Vagina (tissue), 2 donors: ENCODE measurements around the gene METTL13. TPM values are rescaled to one million over a fixed set of nuclear protein-coding genes. Genes with fewer than 3 reads are reported as not detected.
A peak's percentile ranks its signal among the peaks of the same experiment; 100 is the strongest.

Source experiments
- DNase-seq, 2 donors: peaks; one replicate each; pipeline ENCODE4 v3.0.0-alpha.2; 2017; ENCODE audit errors: extremely low spot score in 2 of 2
- H3K27ac ChIP-seq: fragments of 200-600 bp; sonication (generic); one replicate; pipeline ENCODE4 v1.5.1; 2019
- H3K27me3 ChIP-seq: fragments of 200-600 bp; sonication (generic); one replicate; pipeline ENCODE4 v1.5.1; 2019
- H3K36me3 ChIP-seq, 2 donors: fragments of 200-600 bp; sonication (generic); one replicate each; pipeline ENCODE4 v1.5.1; 2017 to 2019
- H3K4me1 ChIP-seq: fragments of 200-600 bp; sonication (generic); one replicate; pipeline ENCODE4 v1.5.1; 2019
- H3K4me3 ChIP-seq, 2 donors: fragments of 200-600 bp; sonication (generic); 1 replicate in 1 of 2; 2 replicates in 1 of 2; pipeline ENCODE4 v1.5.1; 2016 to 2019
- H3K9me3 ChIP-seq: fragments of 200-600 bp; sonication (generic); one replicate; pipeline ENCODE4 v1.5.1; 2019
- POLR2A ChIP-seq, 2 donors: fragments of 450-650 bp; IDR thresholded peaks; one replicate each; pipeline ENCODE4 v1.6.1; 2017; ENCODE audit warnings: antibody characterized with exemption in 2 of 2, mild to moderate bottlenecking in 2 of 2, moderate library complexity in 2 of 2
- POLR2AphosphoS5 ChIP-seq, 2 donors: sonication (generic); formaldehyde crosslinking; IDR thresholded peaks; one replicate each; pipeline ENCODE4 v1.9.0; 2017; ENCODE audit warnings: antibody characterized with exemption in 2 of 2, mild to moderate bottlenecking in 2 of 2, low read depth in 1 of 2; ENCODE audit not compliant: insufficient read depth in 1 of 2
- intact Hi-C: fragments of 100-400 bp; cut with DNase I; formaldehyde crosslinking; loops from one replicate; pipeline ENCODE4 v1.15.1; 2023
- total RNA-seq: library from RNA; depleted of rRNA; stranded (reverse); fragments of >200 nt; gene quantifications from one replicate; pipeline ENCODE4 v1.2.3, GENCODE V29; 2016
- TF ChIP-seq, protein P1 (sequence below), 3 experiments: fragments of 450-650 bp in 2 of 3; fragments of 200-600 bp in 1 of 3; sonication (generic) in 1 of 3; IDR thresholded peaks; one replicate each; pipeline ENCODE4 v1.5.1; 2017 to 2019; ENCODE audit warnings: antibody characterized with exemption in 3 of 3, mild to moderate bottlenecking in 2 of 3, moderate library complexity in 2 of 3

The METTL13 gene
- total RNA-seq, 1 donor from 2014 or later = 15.5 TPM

DNA sequence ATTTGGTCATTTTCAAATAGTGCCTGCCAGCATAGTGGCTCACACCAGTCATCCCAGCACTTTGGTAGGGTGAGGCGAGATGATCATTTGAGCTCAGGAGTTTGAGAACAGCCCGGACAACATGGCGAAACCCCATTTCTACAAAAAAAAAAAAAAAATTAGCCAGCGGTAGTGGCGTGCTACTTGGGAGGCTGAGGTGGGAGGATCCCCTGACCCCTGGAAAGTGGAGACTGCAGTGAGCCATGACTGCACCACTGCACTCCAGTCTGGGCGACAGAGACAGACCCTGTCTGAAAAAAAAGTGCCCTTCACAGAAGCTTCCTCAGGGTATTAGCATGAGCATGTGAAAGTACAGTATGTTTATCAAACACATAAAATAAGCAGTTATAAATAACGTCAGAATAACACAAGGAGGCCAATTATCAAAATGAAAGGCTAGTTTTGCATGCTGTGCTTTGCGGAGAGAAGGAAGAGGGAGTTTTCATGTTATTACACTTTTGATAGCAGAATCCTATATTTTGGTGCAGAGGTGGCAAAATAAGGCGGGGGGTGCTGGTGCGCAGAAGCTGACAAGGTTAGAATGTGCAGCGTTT is 781 bp upstream of the METTL13 start:
- Histone ChIP-seq H3K9me3 (no peaks in the 10 kb centered on the region), H3K4me3 (peak overlapping the region; percentile 86 to 93), H3K27ac (peak overlapping the region; percentile 86), H3K27me3 (no peaks in the 10 kb centered on the region), H3K4me1 (peaks cover 30% of the 10 kb centered on the region), H3K36me3 (peaks cover 0 to 20% of the 10 kb centered on the region in 2 donors)
- no peak for TF ChIP-seq POLR2AphosphoS5 (IDR thresholded peaks at IDR 0.05; ENCODE audit: insufficient read depth in 1 of 2, low read depth in 1 of 2)
- peak in 1 of 2 donors; percentile 71 for DNase-seq
- intact Hi-C loops = loop anchor here (2.0 kb wide), 1 partner anchor 38 kb away; the partner anchor contains the start of gene VAMP4

DNA sequence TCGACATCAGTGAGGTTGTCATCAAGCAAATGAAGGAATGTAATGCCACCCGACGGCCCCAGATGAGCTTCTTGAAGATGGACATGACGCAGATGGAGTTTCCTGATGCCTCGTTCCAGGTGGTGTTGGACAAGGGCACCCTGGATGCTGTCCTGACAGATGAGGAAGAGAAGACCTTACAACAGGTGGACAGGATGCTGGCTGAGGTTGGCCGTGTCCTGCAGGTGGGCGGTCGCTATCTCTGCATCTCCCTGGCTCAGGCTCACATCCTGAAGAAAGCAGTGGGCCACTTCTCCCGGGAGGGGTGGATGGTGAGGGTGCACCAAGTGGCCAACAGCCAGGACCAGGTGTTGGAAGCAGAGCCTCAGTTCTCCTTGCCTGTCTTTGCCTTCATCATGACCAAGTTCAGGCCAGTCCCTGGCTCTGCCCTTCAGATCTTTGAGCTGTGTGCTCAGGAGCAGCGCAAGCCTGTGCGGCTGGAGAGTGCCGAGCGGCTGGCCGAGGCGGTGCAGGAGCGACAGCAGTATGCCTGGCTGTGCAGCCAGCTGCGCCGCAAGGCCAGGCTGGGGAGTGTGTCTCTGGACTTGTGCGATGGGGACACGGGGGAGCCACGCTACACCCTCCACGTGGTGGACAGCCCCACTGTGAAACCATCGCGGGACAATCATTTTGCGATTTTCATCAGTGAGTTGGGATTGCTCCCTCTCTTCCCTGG is 2.5 kb downstream of the METTL13 start:
- Histone ChIP-seq H3K36me3 (peaks cover 0 to 52% of the 10 kb centered on the region in 2 donors), H3K4me3 (no peak overlapping the region), H3K9me3 (no peaks in the 10 kb centered on the region), H3K4me1 (peaks cover 37% of the 10 kb centered on the region), H3K27me3 (no peaks in the 10 kb centered on the region), H3K27ac (no peak overlapping the region)
- no peak for TF ChIP-seq POLR2A (IDR thresholded peaks at IDR 0.05)
- TF ChIP-seq, protein P1, sequence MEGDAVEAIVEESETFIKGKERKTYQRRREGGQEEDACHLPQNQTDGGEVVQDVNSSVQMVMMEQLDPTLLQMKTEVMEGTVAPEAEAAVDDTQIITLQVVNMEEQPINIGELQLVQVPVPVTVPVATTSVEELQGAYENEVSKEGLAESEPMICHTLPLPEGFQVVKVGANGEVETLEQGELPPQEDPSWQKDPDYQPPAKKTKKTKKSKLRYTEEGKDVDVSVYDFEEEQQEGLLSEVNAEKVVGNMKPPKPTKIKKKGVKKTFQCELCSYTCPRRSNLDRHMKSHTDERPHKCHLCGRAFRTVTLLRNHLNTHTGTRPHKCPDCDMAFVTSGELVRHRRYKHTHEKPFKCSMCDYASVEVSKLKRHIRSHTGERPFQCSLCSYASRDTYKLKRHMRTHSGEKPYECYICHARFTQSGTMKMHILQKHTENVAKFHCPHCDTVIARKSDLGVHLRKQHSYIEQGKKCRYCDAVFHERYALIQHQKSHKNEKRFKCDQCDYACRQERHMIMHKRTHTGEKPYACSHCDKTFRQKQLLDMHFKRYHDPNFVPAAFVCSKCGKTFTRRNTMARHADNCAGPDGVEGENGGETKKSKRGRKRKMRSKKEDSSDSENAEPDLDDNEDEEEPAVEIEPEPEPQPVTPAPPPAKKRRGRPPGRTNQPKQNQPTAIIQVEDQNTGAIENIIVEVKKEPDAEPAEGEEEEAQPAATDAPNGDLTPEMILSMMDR (IDR thresholded peaks at IDR 0.05) = no peak
- no peak for TF ChIP-seq POLR2AphosphoS5 (IDR thresholded peaks at IDR 0.05; ENCODE audit: insufficient read depth in 1 of 2, low read depth in 1 of 2)
- intact Hi-C loops = no loop called here
- peak in 1 of 2 donors; percentile 80 for DNase-seq

DNA sequence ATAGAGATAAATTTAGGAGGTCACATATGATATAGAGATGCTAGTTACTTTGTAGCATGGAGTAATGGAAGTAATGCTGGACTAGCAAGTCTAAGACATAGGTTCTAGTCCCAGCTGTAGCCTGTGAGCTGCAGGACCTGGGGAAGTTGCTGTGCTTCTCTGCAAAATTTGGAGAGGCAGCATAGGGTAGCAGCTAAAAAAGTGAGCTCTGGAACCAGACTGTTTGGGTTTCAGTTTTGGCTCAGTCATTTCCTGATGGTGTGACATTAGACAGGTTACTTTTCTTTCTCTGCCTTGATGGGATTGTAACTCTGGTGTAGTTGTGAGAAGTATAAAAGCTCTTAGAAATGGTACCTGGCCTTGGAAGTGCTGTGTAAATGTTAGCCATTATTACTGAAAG is 3.3 kb downstream of the METTL13 start:
- H3K27ac ChIP-seq = no peak overlapping the region
- H3K27me3 ChIP-seq = no peaks in the 10 kb centered on the region
- H3K9me3 ChIP-seq = no peaks in the 10 kb centered on the region
- H3K4me1 ChIP-seq = peaks cover 37% of the 10 kb centered on the region
- peaks cover 0 to 61% of the 10 kb centered on the region in 2 donors for H3K36me3 ChIP-seq
- no peak overlapping the region for H3K4me3 ChIP-seq
- no peak for DNase-seq
- TF ChIP-seq POLR2AphosphoS5 (IDR thresholded peaks at IDR 0.05; ENCODE audit: insufficient read depth in 1 of 2, low read depth in 1 of 2) = no peak
- intact Hi-C loops = no loop called here

DNA sequence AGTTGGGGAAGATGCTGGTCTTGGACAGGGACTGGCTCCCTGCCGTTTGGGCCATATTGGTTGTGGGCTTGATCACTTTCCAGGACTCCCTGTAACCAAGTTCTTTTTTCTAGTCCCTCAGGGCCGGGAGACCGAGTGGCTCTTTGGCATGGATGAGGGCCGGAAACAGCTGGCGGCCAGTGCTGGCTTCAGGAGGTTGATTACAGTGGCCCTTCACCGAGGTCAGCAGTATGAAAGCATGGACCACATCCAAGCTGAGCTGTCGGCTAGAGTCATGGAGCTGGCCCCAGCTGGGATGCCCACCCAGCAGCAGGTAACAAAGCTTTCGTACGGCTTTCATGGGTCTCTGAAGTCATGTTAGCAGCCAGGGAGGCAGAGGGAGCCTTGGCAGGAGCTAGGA is 4.3 kb downstream of the METTL13 start:
- Histone ChIP-seq H3K9me3 (no peaks in the 10 kb centered on the region), H3K4me3 (no peak overlapping the region), H3K27ac (no peak overlapping the region), H3K27me3 (no peaks in the 10 kb centered on the region), H3K4me1 (peaks cover 37% of the 10 kb centered on the region), H3K36me3 (peaks cover 0 to 70% of the 10 kb centered on the region in 2 donors)
- TF ChIP-seq, protein P1 (IDR thresholded peaks at IDR 0.05) = no peak
- intact Hi-C loops = no loop called here
- peak in 1 of 2 donors; percentile 77 for DNase-seq

DNA sequence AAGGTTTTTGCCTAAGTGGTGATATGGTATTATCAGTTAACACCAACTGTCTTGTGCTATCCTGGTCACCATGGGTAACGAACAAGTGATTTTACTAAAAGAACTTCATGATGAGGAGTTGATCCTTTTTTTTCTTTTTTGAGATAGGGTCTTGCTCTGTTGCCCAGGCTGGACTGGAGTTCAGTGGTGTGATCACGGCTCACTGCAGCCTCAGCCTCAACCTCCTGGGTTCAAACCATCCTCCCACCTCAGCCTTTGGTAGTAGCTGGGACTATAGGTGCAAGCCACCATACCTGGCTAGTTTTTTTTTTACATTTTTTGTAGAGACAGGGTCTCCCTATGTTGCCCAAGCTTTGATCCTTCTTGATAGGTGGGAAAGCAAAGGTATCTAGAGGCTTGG is 5.1 kb downstream of the METTL13 start:
- TF ChIP-seq POLR2AphosphoS5 (IDR thresholded peaks at IDR 0.05; ENCODE audit: insufficient read depth in 1 of 2, low read depth in 1 of 2) (no peak), POLR2A (IDR thresholded peaks at IDR 0.05) (no peak)
- TF ChIP-seq, protein P1 (IDR thresholded peaks at IDR 0.05) = no peak
- Histone ChIP-seq H3K4me3 (no peak overlapping the region), H3K36me3 (peaks cover 0 to 78% of the 10 kb centered on the region in 2 donors), H3K27me3 (no peaks in the 10 kb centered on the region), H3K9me3 (no peaks in the 10 kb centered on the region), H3K4me1 (peaks cover 37% of the 10 kb centered on the region), H3K27ac (no peak overlapping the region)
- no peak for DNase-seq
- intact Hi-C loops = no loop called here
